ENCODE measurements around the gene DRC7. TPM values are rescaled to one million over a fixed set of nuclear protein-coding genes. Genes with fewer than 3 reads are reported as not detected.

Gene DRC7
- total RNA-seq, 1 donor from 2014 or later, result 0.04 TPM

DNA sequence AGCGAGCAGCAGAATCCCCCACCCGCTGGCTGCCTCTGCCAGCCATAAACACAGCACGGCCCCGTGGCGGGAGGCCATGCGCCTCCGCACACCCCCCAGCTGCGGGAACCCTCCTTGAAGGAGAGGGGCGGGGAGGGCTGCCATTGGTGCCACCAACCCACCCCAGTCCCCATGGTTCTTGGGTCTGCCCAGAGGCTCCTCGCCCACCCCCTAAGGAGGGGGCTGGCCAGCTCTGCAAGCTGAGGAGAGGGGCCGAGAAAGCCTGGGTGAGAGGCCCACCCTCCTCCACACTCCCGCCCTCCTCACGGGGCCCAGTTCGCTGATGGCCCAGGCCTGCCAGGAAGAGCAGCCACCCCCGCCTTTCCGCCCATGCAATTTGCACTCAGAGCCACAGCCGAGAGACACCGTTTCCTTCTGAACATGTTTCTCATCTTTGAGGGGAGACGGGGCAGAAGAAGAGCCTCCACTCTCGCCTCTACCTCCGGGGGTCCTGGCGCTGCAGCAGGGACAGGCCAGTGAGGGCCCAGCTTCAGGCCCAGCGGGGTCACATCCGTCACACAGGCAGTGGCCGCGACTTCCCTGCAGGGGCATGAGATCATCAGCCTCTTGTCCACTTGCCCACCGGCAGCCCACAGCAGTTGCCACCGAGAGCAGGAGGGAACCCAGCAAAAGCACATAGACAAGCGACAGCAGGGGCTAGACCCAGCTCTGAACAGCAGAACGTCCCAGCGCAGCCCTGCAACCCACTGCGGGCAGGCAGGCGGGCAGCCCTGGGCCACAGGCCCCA is 63.9 kb downstream of the DRC7 start:
- Histone ChIP-seq H3K36me3 (ENCODE audit: control insufficient read depth, insufficient read depth, low read length) (no peaks in the 10 kb centered on the region), H3K4me3 (ENCODE audit: low read depth, low read length) (no peak overlapping the region), H3K27me3 (ENCODE audit: control insufficient read depth, insufficient read depth, low read length) (no peaks in the 10 kb centered on the region)
- no peak for TF ChIP-seq CTCF (IDR thresholded peaks at IDR 0.05; ENCODE audit: insufficient read depth, low read length, poor library complexity, severe bottlenecking)
- DNase-seq (ENCODE audit: low read depth), result no peak

DNA sequence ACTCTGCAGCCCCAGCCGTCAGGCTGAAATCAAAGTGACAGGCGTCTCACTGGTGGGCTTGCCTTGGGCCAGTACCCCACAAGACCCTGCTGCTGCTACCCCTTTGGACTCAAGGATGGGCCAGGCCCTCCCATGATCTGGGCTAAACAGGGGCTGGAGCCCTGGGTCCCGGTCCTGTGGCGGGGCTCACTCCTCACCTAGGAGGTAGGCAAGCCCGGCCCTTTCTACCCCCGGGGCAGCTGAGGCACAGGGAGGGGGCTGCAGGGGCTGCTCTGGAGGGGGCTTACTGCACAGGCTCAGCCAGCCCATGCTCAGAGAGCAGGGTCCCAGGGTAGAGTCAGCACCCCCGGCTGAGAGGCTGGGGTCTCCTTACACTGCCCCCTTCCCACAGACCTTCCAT is 64.5 kb downstream of the DRC7 start:
- no peaks in the 10 kb centered on the region for H3K36me3 ChIP-seq (ENCODE audit: control insufficient read depth, insufficient read depth, low read length)
- no peaks in the 10 kb centered on the region for H3K27me3 ChIP-seq (ENCODE audit: control insufficient read depth, insufficient read depth, low read length)
- no peak for DNase-seq (ENCODE audit: low read depth)
- TF ChIP-seq CTCF (IDR thresholded peaks at IDR 0.05; ENCODE audit: insufficient read depth, low read length, poor library complexity, severe bottlenecking), result no peak
- H3K4me3 ChIP-seq (ENCODE audit: low read depth, low read length), result no peak overlapping the region

- H3K36me3 ChIP-seq (ENCODE audit: control insufficient read depth, insufficient read depth, low read length), result no peaks in the 10 kb centered on the region
- no peaks in the 10 kb centered on the region for H3K27me3 ChIP-seq (ENCODE audit: control insufficient read depth, insufficient read depth, low read length)
Measured at GRCh38 chr16:57759541-57760356, 65.1 kb downstream of the DRC7 start.

DNA sequence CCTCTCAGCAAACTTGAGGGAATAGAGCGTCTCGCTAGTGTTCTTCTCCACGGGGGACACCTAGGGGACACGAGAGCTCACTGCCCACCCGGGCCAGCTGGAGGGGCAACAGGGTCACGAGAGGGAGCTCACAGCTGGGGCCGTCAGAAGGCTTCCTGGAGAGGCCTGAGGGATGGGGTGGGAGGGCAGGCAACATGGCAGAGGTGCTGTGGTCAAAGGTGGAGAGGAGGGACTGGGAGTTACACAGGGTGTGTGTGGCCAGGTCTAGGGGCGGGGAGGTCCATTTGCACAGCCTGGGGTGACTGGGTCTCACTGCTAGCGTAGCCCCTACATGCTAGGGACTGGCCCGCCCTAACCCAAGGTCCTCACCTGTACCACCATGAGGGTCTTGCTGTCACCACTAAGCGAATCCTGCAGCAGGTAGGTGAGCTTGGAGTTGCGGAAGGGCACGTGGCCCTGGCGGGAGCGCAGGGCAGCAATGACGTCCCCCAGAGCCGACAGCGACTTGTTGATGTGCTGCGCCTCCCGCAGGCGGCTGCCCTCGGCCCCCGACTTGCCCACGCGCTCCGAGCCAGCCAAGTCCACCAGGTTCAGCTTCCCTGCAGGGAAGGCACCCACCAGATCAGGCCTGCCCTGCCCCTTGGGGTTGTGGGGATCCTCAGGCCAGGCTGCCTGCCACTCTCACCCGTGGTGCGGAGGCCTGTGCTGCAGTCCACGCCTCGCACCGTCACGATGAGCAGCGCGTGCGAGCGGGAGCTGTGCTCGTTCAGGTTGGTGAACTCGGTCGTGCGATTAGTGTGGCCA is 66.0 kb downstream of the DRC7 start:
- no peak for DNase-seq (ENCODE audit: low read depth)
- no peak for TF ChIP-seq CTCF (IDR thresholded peaks at IDR 0.05; ENCODE audit: insufficient read depth, low read length, poor library complexity, severe bottlenecking)
- Histone ChIP-seq H3K4me3 (ENCODE audit: low read depth, low read length) (no peak overlapping the region), H3K36me3 (ENCODE audit: control insufficient read depth, insufficient read depth, low read length) (no peaks in the 10 kb centered on the region), H3K27me3 (ENCODE audit: control insufficient read depth, insufficient read depth, low read length) (no peaks in the 10 kb centered on the region)

More at GRCh38 chr16:57759541-57760356, 65.1 kb downstream of the DRC7 start:
- DNase-seq (ENCODE audit: low read depth), result no peak
- TF ChIP-seq CTCF (IDR thresholded peaks at IDR 0.05; ENCODE audit: insufficient read depth, low read length, poor library complexity, severe bottlenecking), result no peak
- no peak overlapping the region for H3K4me3 ChIP-seq (ENCODE audit: low read depth, low read length)

DNA sequence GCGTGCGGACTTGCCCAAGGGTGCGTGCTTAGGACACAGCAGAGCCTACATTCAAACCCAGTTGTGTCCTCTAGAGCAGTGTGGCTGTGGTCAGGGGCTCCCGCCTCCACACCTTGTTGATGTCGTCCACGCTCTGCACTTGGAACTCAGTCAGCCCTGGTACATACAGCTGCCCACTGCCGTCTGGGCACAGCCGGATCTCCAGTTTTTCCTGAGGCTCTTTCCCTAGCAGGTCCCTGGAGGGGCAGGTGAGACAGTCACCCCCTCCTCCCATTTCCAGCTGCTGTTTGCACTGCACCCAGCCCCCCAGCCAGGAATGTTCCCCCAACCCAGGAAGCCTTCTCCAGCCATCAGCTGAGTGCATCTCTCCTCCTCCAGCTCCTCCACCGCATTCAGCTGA is 66.7 kb downstream of the DRC7 start:
- no peaks in the 10 kb centered on the region for H3K36me3 ChIP-seq (ENCODE audit: control insufficient read depth, insufficient read depth, low read length)
- no peak for DNase-seq (ENCODE audit: low read depth)
- no peak for TF ChIP-seq CTCF (IDR thresholded peaks at IDR 0.05; ENCODE audit: insufficient read depth, low read length, poor library complexity, severe bottlenecking)
- no peak overlapping the region for H3K4me3 ChIP-seq (ENCODE audit: low read depth, low read length)
- no peaks in the 10 kb centered on the region for H3K27me3 ChIP-seq (ENCODE audit: control insufficient read depth, insufficient read depth, low read length)

Data from kidney epithelial cell (primary cell).